Esophagus muscularis mucosa (tissue), 2 donors: Measurements from ENCODE around the gene TENT5A.

ENCODE experiments used
- POLR2A ChIP-seq: fragments of 450-650 bp; IDR thresholded peaks from one replicate; pipeline ENCODE4 v1.6.1; 2017; ENCODE audit warnings: antibody characterized with exemption, moderate library complexity, mild to moderate bottlenecking, low read depth
- POLR2AphosphoS5 ChIP-seq, 2 donors: sonication (generic); formaldehyde crosslinking; IDR thresholded peaks; one replicate each; pipeline ENCODE4 v1.6.1; 2017; ENCODE audit warnings: antibody characterized with exemption in 2 of 2

GRCh38 chr6:81787313-81788068 lies 35.0 kb upstream of the TENT5A start:
- TF ChIP-seq POLR2A (no peak), POLR2AphosphoS5 (IDR thresholded peaks at IDR 0.05) (no peak)
